ENCODE results near the gene GNE.

GNE gene

GRCh38 chr9:36170531-36170930, 87.7 kb downstream of the GNE start:
- ChIA-PET POLR2A (interaction anchor here (0.6 to 2.6 kb wide), 2 partner anchors 20 to 410 kb away, joined by 5 to 16 read pairs; partner anchors contain the start of gene CLTA), CTCF (interaction anchor here (0.7 to 8.2 kb wide), 3 partner anchors 55 to 162 kb away, joined by 3 to 172 read pairs (median 3); no protein-coding TSS in a partner anchor)
- TF ChIP-seq SP2 (tag by site-specific recombination; IDR thresholded peaks at IDR 0.05) (no peak), HIC1 (tag by site-specific recombination; IDR thresholded peaks at IDR 0.05) (no peak), ZNF600 (tag by site-specific recombination; IDR thresholded peaks at IDR 0.05) (no peak), ZNF677 (tag by site-specific recombination; IDR thresholded peaks at IDR 0.05) (no peak), ZNF473 (tag by site-specific recombination; IDR thresholded peaks at IDR 0.05) (no peak), OSR2 (tag by site-specific recombination; IDR thresholded peaks at IDR 0.05) (no peak), YY1 (tag by site-specific recombination; IDR thresholded peaks at IDR 0.05) (no peak), GLIS2 (tag by site-specific recombination; IDR thresholded peaks at IDR 0.05) (no peak), ZNF10 (tag by site-specific recombination; IDR thresholded peaks at IDR 0.05) (no peak), PRDM1 (tag by site-specific recombination; IDR thresholded peaks at IDR 0.05) (no peak), ZBTB17 (tag by site-specific recombination; IDR thresholded peaks at IDR 0.05) (no peak), ZNF621 (tag by site-specific recombination; IDR thresholded peaks at IDR 0.05) (no peak), ZNF664 (tag by site-specific recombination; IDR thresholded peaks at IDR 0.05) (no peak), KLF7 (tag by site-specific recombination; IDR thresholded peaks at IDR 0.05; ENCODE audit: borderline replicate concordance) (no peak), ZNF155 (tag by site-specific recombination; IDR thresholded peaks at IDR 0.05) (no peak), ZNF138 (tag by site-specific recombination; IDR thresholded peaks at IDR 0.05; ENCODE audit: borderline replicate concordance) (no peak), ZNF423 (tag by site-specific recombination; IDR thresholded peaks at IDR 0.05) (no peak)
- TF ChIP-seq, protein P1, sequence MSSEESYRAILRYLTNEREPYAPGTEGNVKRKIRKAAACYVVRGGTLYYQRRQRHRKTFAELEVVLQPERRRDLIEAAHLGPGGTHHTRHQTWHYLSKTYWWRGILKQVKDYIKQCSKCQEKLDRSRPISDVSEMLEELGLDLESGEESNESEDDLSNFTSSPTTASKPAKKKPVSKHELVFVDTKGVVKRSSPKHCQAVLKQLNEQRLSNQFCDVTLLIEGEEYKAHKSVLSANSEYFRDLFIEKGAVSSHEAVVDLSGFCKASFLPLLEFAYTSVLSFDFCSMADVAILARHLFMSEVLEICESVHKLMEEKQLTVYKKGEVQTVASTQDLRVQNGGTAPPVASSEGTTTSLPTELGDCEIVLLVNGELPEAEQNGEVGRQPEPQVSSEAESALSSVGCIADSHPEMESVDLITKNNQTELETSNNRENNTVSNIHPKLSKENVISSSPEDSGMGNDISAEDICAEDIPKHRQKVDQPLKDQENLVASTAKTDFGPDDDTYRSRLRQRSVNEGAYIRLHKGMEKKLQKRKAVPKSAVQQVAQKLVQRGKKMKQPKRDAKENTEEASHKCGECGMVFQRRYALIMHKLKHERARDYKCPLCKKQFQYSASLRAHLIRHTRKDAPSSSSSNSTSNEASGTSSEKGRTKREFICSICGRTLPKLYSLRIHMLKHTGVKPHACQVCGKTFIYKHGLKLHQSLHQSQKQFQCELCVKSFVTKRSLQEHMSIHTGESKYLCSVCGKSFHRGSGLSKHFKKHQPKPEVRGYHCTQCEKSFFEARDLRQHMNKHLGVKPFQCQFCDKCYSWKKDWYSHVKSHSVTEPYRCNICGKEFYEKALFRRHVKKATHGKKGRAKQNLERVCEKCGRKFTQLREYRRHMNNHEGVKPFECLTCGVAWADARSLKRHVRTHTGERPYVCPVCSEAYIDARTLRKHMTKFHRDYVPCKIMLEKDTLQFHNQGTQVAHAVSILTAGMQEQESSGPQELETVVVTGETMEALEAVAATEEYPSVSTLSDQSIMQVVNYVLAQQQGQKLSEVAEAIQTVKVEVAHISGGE (tag by site-specific recombination; conservative IDR thresholded peaks at IDR 0.05; ENCODE audit: low read depth) = no peak
- H3K4me3 ChIP-seq (ENCODE audit: low read depth, low read length) = no peak overlapping the region
- no peak overlapping the region for H3K27ac ChIP-seq (ENCODE audit: extremely low read depth, low read depth, low read length)
- no peaks in the 10 kb centered on the region for H3K9me3 ChIP-seq (ENCODE audit: control insufficient read depth, insufficient read depth, low read depth, low read length)
- H3K4me1 ChIP-seq (ENCODE audit: control insufficient read depth, insufficient read depth, low read length) = no peaks in the 10 kb centered on the region
- H3K36me3 ChIP-seq (ENCODE audit: control insufficient read depth in 2 of 2, insufficient read depth in 1 of 2, low read length in 2 of 2) = no peaks in the 10 kb centered on the region

GRCh38 chr9:36169708-36170107, 88.5 kb downstream of the GNE start:
- H3K4me3 ChIP-seq (ENCODE audit: low read depth, low read length) = no peak overlapping the region
- ChIA-PET CTCF (interaction anchor here (0.6 to 8.2 kb wide), 6 partner anchors 17 to 160 kb away, joined by 3 to 172 read pairs (median 4); no protein-coding TSS in a partner anchor), POLR2A (interaction anchor here (2.6 kb wide), 1 partner anchor 20 kb away, joined by 16 read pairs; the partner anchor contains the start of gene CLTA)
- H3K9me3 ChIP-seq (ENCODE audit: control insufficient read depth, insufficient read depth, low read depth, low read length) = no peaks in the 10 kb centered on the region
- H3K27ac ChIP-seq (ENCODE audit: extremely low read depth, low read depth, low read length) = no peak overlapping the region
- TF ChIP-seq ZNF404 (tag by site-specific recombination; IDR thresholded peaks at IDR 0.05) (no peak), KLF1 (tag by site-specific recombination; IDR thresholded peaks at IDR 0.05) (no peak), ZNF354C (tag by site-specific recombination; IDR thresholded peaks at IDR 0.05; ENCODE audit: borderline replicate concordance, low read depth) (no peak), ZSCAN30 (tag by site-specific recombination; IDR thresholded peaks at IDR 0.05) (no peak), ZNF785 (tag by site-specific recombination; IDR thresholded peaks at IDR 0.05) (no peak), ZIC2 (tag by site-specific recombination; IDR thresholded peaks at IDR 0.05) (no peak), KLF9 (tag by site-specific recombination; IDR thresholded peaks at IDR 0.05; ENCODE audit: low read depth) (no peak), SP3 (tag by site-specific recombination; IDR thresholded peaks at IDR 0.05) (no peak), TRIM28 (IDR thresholded peaks at IDR 0.05; ENCODE audit: borderline replicate concordance, low read length) (no peak), ZNF555 (tag by site-specific recombination; conservative IDR thresholded peaks at IDR 0.05) (no peak), EGR2 (tag by site-specific recombination; IDR thresholded peaks at IDR 0.05; ENCODE audit: low read depth) (no peak)
- no peaks in the 10 kb centered on the region for H3K36me3 ChIP-seq (ENCODE audit: control insufficient read depth in 2 of 2, insufficient read depth in 1 of 2, low read length in 2 of 2)
- no peaks in the 10 kb centered on the region for H3K4me1 ChIP-seq (ENCODE audit: control insufficient read depth, insufficient read depth, low read length)
